Measurements from ENCODE around the gene KRTAP8-1. TPM values are rescaled to one million over a fixed set of nuclear protein-coding genes. Genes with fewer than 3 reads are reported as not detected.

The KRTAP8-1 gene
- total RNA-seq = not detected in 2 replicates
- polyA plus RNA-seq = not detected in 2 replicates
- not detected in 2 replicates for polyA plus RNA-seq (2011; cell fraction: cytosol; rRNA removed)
- polyA plus RNA-seq (2011; cell fraction: nucleus; rRNA removed) = not detected in 2 replicates
- polyA plus RNA-seq (2012) = not detected in 2 replicates
- not detected in 2 replicates for polyA minus RNA-seq
- polyA minus RNA-seq (2011; cell fraction: cytosol; rRNA and poly(A)+ RNA removed) = not detected
- polyA minus RNA-seq (2011; cell fraction: nucleus; rRNA and poly(A)+ RNA removed) = not detected in 2 replicates
- not detected for Bru-seq, nascent RNA
- BruChase-seq, experiment 1, labeled RNA remaining after a 6-hour chase = not detected
- BruChase-seq, experiment 2, labeled RNA remaining after a 2-hour chase = not detected
- long read RNA-seq = 0 reads

GRCh38 chr21:30813174-30813573 lies at the start of gene KRTAP8-1:
TSS of gene KRTAP8-1 (minus strand) at chr21:30813274. CDS start at chr21:30813220, 54 bp downstream.
- CTCF ChIA-PET = no interaction called here
- POLR2A ChIA-PET = no interaction called here
- FAIRE-seq = no peak

More at GRCh38 chr21:30813174-30813573, at the start of gene KRTAP8-1:
- H3K27ac ChIP-seq (ENCODE audit: insufficient read depth, low read depth, low read length) = no peak within 1 kb of the TSS
- H3K4me3 ChIP-seq (replicated peaks in 1 of 3; ENCODE audit: insufficient read depth in 1 of 3, low read depth in 1 of 3, low read length in 3 of 3) = no peak within 1 kb of the TSS
- BruUV-seq (replicated peaks) = no TSS peak
- TF ChIP-seq POLR2AphosphoS5 (IDR thresholded peaks at IDR 0.05; ENCODE audit: insufficient read depth, low read depth, low read length) (no peak), JUN (IDR thresholded peaks at IDR 0.05; ENCODE audit: borderline replicate concordance, insufficient read depth, insufficient read length, low read depth) (no peak), FOS (IDR thresholded peaks at IDR 0.05; ENCODE audit: borderline replicate concordance, insufficient read depth, low read length) (no peak), POLR2A (IDR thresholded peaks at IDR 0.05; ENCODE audit: low read depth, low read length) (no peak), MAX (IDR thresholded peaks at IDR 0.05; ENCODE audit: insufficient read depth, insufficient read length) (no peak), CTCF (IDR thresholded peaks at IDR 0.05; ENCODE audit: extremely low read depth in 1 of 2, insufficient read depth in 1 of 2, low read depth in 1 of 2, low read length in 2 of 2) (no peak), GATA2 (IDR thresholded peaks at IDR 0.05; ENCODE audit: insufficient read depth, insufficient read length, low read depth, low read length) (no peak)
- no peaks in the 10 kb centered on the region for H4K20me1 ChIP-seq (replicated peaks; ENCODE audit: control insufficient read depth, extremely low read depth, insufficient read depth, low read length)
- no peak within 1 kb of the TSS for H3K9ac ChIP-seq (replicated peaks; ENCODE audit: extremely low read depth, insufficient read depth, low read length)
- H3K9me1 ChIP-seq (replicated peaks; ENCODE audit: control insufficient read depth, extremely low read depth, insufficient read depth, low read length) = no peaks in the 10 kb centered on the region
- no peak within 1 kb of the TSS for H3K4me2 ChIP-seq (ENCODE audit: insufficient read depth, low read length)
- no peaks in the 10 kb centered on the region for H3K27me3 ChIP-seq (ENCODE audit: control insufficient read depth in 2 of 2, insufficient read depth in 2 of 2, low read length in 2 of 2)
- H3K36me3 ChIP-seq (ENCODE audit: control insufficient read depth in 2 of 2, extremely low read depth in 1 of 2, insufficient read depth in 2 of 2, low read length in 2 of 2) = no peaks in the 10 kb centered on the region
- no peaks in the 10 kb centered on the region for H3K79me2 ChIP-seq (ENCODE audit: control insufficient read depth, insufficient read depth, low read length)
- H3K4me1 ChIP-seq (ENCODE audit: control insufficient read depth, extremely low read depth, insufficient read depth, low read length) = no peaks in the 10 kb centered on the region
- peaks cover 9% of the 10 kb centered on the region for H3K9me3 ChIP-seq (replicated peaks; ENCODE audit: control insufficient read depth, insufficient read depth, low read length)
- no peak within 1 kb of the TSS for H2AFZ ChIP-seq (ENCODE audit: low read depth, low read length)
- intact Hi-C loops (cut with micrococcal nuclease) = no loop called here
- DNase-seq (ENCODE audit: low read depth, low spot score) = no peak
- dilution Hi-C loops (cut with MboI; ENCODE audit: extremely low pct_ligation_motif_present, low sequenced_read_pairs) = no loop called here

Measured in endothelial cell of umbilical vein (primary cell).